HG02763 (cell line): ENCODE results near the gene LIMD2.
A peak's percentile ranks its signal among the peaks of the same experiment; 100 is the strongest.
"Not testable (repeated sequence)": the region's sequence is repeated elsewhere in the genome, so short reads cannot be mapped to it uniquely, and the experiment has no call there.

ENCODE experiments used
- ATAC-seq: cut with Tn5 transposase; IDR thresholded peaks from one replicate; pipeline ENCODE4 v1.9.1; 2021; ENCODE audit warnings: mild to moderate bottlenecking, moderate library complexity; ENCODE audit not compliant: unreplicated experiment

The LIMD2 gene

DNA sequence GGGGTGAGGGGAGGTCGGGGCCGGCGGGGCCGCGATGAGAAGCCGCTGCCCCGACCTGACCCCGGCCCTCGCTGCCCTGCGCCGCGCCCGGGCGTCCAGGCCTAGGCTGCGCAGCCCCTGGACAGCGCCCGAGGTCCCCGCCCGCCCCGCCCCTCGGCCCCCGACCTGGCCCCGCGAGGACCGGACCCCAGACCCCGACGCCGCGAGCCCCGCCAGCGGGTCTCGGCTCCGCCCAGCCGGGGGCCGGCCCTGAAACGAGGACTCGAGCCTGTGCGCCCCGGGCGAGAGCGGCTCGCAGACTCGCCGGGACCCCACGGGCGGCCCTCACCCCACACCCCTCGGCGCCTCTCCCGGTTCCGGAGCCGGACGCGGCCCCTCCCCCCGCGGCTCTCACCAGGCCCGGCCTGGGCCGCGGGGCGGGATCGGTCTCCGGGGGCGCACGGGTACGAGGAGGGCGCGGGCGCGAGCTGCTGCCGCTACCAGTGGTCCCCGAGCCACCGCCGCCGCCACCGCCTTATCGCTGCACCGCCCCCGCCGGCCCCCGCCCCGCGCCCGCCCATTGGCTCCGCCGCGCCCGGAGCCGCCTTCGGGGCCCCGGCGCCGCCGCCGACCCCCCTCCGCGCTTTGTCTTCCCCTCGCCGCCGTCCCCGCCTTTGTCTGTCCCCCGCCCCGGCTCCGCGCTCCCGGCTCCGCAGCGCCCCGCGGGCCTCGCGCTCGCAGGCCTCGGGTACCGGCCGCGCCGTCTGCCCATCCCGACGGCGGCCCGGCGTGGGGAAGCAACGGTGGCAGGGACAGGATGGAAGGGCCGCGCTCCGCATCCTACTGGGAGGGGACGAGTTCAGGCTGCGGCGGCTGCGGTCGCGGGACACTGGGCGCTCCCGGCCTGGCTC is at the start of gene LIMD2:
Gene LIMD2 (minus strand): TSS at position 488 of the 890 bp plus-strand sequence. CDS start 827 bp downstream, outside the sequence.
- ATAC-seq = peak; percentile 19

DNA sequence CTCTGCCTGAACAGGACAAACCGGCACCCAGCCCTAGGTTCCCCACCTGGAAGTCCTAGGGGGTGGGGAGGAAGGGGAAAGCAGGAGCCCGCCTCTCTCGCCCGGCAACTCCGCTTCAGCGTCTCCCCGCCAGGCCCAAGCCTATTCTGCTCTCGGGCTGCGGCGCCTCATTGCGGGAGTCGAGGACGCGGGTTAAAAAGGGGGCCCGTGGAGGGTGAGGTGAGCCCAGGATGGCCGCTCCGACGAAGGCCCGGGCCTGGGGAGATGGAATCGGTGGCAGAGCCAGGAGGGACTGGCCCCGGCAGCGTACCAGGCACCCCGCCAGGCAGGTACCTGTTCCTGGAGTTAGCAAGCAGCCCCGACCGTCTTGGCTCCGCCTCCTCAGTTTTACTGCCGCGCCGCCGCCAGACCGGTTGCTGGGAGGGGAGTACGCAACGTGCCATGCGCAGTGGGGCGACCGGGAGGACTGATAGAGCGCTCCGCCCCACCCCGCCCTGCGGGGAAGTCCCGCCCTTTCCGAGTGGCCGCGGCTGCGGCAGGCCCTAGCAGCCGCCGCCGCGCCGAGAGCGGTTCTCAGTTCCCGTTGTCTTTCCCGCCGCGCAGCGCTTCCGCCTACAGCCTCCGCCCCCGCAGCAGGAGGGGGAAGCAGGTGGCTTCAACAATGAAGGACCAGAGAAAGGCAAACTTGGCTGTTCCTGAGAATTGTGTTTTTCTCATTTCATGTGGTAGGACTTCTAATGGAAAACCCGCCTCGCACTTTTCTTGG is 41.7 kb upstream of the LIMD2 start, which contains the start of gene STRADA:
Gene STRADA (minus strand): TSS at position 392 of the 766 bp plus-strand sequence. CDS start 13,430 bp downstream, outside the sequence.
- peak; percentile 88 for ATAC-seq

DNA sequence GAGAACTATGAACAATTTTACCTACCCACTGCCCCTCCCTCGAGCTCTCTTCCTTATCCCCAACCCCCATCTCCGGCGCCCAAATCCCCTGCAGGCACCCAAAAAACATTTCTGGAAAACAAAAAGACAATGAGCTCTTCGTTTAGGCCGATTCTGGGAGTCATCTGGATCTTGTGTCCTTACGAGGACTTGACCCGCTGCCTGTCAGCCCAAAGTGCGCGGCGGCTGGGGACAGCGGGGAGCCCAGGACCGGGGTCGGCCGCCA is 41.1 kb upstream of the LIMD2 start:
- ATAC-seq = no peak

DNA sequence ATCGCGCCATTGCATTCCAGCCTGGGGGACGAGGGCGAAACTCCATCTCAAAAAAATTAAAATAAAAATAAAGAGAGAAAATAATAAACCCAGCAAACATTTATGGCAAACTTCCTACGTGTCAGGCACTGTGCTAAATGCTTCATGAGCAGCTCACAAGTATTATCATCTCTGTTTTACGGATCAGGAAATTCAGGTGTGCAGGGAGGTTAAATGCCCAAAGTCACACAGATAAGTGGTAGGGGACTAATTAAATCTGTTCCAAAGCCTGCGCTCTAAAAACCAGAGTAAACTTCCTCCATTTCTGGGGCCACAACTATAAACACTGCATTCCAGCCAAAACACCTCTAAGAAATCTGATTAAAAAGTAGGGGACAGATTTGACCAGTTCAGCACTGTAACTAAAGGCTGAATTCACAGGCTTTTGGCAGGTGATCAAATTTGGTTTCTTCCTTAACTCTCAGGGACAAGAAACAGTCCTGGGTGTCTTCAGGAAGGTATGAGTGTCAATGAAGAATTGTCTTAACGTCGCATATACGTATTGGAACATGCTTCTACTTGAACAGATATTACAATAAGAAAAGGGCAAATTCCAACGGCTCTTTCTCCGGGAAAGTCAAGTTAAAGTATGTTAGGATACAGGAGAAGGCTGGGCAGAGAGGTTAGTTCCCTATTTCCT is 40.7 kb upstream of the LIMD2 start:
- ATAC-seq = no peak

DNA sequence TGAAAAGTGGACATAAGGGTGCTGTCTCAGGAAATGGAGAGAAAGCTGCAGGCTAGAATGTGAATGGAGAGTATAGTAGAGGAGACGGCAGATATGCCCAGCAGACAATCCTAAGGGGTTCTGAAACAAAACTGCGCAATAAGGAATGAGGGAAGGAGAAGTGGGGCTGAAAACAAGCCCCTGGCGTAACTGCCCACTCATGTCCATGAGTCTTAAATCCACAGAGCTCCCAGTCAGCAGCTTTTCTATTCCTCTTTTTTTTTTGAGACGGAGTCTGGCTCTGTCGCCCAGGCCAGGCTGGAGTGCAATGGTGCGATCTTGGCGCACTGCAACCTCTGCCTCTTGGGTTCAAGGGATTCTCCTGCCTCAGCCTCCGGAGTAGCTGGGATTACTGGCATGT is 35.8 kb upstream of the LIMD2 start:
- no peak for ATAC-seq

DNA sequence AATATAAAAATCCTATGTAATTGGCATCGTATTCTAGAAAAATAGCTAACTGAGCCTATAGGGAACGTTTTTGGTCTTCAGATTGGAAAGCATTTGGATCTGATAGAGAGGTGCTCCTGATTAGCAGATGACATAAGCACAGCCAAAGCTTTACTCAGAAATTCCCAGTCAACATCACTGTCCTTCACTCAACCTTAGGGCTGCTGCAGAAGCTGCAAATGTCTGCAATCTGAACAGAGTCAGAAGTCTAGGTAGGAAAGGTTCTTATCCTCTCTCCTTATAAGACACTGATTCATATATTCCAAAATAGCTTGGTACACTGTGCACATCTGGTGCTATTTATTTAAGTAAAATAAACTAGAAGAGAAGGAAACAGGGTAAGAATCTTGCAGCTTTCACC is 22.5 kb upstream of the LIMD2 start:
- no peak for ATAC-seq

DNA sequence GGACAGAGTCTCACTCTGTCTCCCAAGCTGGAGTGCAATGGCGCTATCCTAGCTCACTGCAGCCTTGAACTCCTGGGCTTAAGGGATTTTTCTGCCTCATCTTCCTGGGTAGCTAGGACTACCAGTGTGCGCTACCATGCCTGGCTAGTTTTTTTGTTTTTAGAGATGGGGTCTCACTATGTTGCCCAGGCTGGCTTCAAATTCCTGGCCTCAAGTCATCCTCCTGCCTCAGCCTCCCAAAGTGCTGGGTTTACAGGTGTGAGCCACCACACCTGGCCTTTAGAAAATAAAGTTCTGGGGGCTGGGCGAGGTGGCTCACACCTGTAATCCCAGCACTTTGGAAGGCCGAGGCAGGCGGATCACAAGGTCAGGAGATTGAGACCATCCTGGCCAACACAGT is 20.3 kb upstream of the LIMD2 start:
- not testable (repeated sequence) for ATAC-seq

DNA sequence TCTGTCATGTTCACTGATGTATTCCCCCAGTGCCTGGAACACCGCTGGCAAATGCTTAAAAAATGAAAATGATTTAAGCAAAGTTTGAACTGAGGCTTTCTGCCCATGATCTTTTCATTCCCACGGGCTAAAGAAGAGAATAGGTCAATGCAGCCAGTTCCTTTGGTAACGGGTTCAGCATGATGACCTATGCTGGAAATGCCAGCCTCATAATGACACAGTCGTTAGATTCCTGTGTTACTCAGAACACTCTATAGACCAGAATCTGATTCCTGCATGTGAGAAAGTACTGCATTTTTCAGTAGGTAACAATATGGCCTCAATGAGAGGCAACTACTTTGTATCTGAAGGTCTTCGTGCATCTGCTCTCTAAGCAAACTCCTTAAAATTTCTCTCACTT is 19.1 kb upstream of the LIMD2 start:
- no peak for ATAC-seq

DNA sequence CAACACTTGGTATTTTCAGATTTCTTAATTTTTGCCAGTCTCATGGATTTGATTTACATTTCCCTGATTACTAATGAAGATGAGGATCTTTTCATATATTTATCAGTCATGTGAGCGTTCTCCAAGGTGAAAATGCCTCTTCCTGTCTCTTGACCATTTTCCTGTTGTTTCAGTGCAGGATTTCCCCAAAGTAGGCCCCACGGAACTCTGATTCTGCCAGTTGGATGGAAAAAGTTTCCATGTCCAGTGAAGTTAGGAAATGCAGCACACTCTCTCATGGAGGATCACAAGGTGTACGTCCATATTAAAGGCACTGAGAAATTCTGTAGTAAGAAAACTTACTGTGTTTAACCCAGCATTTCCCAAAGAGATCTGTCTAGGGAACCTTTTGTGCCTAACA is 16.5 kb upstream of the LIMD2 start:
- ATAC-seq = no peak

DNA sequence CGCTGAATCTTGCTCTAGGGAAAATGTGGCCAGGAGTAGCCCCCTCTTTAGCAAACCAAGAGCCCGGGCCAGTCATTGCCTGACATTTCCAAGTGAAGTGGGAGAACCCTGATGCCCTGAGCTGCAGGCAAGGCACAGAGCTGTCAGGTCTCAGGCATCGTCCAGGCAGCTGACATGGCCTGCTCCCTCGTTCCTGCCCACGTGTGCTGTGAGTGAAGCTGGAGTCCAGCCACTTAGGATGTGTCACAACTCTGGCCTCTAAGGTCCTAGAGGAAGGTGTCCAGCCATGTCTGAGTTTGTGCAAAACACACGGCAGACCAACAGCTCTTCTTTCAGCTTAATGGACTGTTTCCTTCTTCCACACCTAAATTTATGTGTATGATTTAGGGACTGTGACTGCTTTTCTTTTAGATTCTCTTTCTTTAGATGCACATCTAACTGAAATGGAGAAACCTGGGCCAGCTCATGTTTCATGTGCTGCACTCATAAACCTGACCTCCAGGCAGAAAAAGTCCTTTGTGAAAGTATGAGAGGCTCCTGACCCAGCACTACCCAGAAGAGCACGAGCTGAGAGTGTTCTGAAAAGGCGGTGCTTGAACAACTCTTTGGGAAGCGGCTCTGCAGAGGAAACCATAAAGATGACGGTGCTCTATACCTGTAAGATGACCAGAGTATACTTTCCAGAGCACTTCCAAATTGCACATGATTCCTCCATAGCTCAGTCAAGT is 14.8 kb upstream of the LIMD2 start:
- no peak for ATAC-seq

DNA sequence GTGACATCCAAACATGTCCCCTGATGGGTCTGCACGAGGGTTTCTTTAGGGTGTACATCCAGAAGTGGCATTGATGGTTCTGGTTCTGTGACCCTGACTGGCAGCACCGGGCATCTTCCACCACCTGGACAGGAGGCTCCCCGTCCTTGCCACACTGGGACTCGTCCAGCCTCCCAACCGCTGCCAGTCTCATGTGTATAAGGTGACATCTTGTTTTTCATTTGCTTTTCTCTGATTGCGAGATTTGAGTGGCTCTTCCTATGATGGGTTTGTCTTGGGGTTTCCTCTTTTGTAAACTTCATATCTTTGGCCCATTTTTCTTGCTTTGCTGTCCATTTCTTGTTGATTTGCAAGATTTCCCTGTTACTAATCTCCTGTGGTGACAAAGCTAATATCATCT is 9.2 kb upstream of the LIMD2 start:
- ATAC-seq = no peak

DNA sequence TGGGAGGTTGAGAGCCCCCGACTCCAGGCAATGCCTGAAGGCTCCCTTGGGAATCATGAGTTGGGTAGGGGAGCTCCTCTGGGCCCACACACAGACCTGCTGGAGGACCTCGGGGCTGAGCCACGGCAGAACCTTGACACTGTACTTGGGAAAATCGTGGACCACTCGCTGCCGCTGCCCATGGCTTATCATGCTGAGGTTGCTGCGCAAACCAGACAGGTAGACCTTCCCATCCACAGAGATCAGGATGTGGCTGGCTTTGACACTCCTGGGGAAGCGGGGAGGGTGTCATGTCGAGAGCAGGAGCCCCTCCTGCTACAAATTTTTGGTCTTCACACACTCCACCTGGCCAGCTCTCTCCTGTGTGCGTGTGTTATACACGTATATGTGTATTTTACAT is 7.2 kb upstream of the LIMD2 start:
- no peak for ATAC-seq

DNA sequence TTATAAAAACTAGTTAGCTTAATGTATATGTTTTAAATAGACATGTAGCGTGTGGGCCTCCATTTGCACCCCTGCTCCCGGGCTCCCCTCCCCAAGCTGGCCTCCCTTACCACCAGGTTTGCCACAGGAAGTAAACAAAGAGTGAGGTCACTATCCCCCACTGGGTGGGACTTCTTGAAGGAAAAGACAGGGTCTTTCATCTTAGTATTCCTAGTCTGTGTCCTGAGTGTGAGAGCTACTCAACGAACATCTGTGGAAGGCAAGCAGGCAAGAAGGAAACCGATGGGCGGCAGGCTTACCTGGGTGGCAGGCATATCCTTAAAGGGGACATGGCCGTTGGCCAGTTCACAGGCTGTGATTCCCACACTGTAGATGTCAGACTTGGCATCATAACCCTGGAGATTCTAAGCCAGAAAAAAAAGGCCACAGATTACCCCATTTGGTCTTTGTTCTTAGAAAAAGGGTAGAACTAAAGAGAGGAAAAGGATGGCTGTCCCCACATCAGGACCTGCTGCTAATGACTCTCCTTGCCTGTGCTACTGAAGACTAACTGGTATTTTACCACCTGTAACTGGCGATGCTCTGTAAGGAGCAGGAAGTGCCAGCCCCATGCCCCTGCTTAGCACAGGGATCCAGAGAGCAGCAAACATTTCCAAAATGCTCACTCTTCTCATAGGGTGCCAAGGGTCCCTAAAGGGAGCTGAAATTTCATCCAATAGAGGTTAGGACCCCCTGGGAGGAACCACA is 6.6 kb upstream of the LIMD2 start:
- no peak for ATAC-seq

DNA sequence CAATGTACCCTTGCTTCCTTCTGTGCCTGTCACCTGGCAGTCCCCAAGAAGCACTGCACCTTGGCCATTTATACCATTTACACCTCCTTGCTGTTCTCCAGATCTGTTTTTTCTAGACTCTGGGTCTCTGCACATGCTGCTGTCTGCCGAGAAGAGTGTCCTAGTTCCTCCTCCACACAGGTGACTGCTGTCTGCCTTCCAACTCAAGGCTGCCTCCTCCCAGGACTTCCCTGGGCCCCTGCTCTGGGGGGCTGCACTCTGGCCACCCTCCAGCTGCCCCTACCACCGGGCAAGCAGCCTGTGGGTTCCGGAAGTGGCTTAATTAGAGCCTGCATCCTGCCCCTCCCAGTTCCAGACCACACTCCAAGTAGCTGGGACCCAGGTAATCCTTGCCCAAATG is 5.7 kb upstream of the LIMD2 start:
- no peak for ATAC-seq

DNA sequence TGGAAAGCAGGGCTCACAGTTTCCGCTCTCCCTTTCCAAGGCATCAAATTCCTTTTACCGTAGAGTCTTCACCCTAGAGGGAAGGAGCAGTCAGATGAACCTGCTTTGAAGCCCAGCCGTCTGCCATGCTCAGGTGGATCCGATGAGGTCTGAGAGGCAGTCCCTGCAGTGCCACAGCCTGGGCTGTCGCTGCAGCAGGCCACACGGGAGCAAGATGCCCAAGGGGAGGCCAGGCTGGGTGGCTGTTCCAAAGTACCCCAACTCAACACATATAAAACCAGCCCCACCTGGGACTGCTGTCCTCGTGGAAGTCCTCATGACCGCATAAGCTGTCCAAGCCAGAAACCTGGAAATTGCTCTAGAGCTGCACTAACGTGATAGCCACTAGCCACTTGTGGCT is 4.9 kb upstream of the LIMD2 start:
- ATAC-seq = no peak

DNA sequence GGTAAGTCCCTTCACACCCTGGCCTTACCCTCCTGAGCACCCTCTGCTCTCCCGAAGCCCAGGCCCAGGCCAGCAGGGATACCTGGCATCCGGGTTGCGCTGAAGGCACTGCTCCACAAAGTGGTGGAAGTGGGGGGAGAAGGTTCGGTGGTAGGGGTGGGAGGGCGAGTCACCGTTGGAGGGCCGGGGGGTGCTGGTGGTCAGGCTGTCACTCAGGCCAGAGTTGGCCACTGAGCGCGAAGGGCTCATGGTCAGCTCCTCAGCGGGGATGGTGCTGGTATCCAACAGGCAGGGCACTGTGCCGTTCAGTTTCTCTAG is 4.3 kb upstream of the LIMD2 start:
- ATAC-seq = no peak

DNA sequence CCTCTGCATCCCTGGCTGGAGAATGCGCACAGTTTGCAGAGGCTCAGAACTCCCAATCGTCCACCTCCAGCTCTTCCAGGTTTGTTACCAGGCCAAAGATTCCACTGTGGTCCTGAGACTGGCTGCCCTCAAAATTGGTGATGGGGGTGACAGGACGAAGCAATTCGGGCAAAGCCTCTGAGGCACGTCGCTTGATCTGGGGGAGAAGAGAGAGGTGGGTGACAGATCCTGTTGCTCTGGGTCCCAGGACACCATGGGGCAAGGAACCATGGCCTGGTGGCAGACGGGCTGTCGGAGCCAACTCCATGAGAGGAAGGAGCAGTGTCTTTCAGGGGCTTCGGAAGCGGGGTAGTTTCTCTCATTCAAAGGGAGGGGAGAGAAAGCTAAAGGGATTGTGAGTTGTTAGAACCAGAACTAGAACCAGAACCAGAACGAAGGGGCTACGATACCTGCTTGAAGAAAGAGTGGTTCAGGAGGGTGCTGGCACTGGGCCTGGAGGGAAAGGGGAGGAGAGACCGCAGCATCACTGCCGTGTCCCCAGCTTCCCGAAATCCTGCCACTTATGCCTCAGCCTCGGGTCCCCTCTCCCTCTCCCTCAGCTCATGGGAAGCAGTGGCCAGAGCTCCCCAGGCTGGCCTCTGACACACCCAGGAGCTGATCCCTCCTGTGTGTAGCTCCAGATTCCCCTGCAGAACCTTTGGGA is 3.8 kb upstream of the LIMD2 start:
- no peak for ATAC-seq

DNA sequence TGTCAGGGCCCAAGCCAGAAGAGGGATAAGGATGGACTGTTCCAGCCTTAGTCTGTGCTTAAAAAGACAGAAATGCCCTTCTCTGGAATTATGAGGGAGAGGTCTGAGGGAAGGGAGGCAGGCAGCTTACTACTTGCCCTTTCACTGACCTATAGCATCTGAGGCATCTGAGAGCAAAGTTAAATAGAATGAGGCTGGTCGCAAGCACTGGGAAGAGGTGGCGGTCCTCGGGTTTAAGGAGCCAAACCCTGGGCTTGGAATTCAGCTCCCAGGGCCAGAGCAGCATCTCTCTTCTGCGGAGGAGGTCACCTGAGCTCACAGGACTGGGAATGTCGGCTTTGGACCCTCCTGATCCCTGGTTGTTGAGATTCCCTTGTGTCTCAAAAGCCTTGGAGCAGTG is 3.1 kb upstream of the LIMD2 start:
- ATAC-seq = no peak

DNA sequence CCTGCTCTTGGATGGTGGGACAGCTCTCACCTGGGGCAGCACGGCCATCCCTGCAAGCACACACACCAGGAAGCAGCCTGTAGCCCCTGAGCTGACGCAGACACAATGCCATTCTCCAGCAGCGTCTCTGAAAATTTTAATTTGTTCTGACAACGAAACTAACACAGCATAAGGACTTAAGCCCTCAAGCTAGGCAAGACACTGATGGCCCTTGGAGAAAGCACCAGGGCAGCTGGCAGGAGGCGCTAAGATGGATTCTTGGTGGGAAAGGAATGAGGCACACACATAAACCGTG is 2.7 kb upstream of the LIMD2 start:
- no peak for ATAC-seq
